ENCODE data around the gene CRADD. TPM values are rescaled to one million over a fixed set of nuclear protein-coding genes. Genes with fewer than 3 reads are reported as not detected.

The CRADD gene
- total RNA-seq, 2 experiments from 2014 or later: 5.8 to 9.2 TPM

- Histone ChIP-seq H3K4me1 (ENCODE audit: insufficient read depth, low read length) (peaks cover 3% of the 10 kb centered on the region), H3K4me3 (ENCODE audit: low read length) (no peak overlapping the region), H3K36me3 (ENCODE audit: insufficient read depth, low read length) (no peaks in the 10 kb centered on the region), H3K27ac (ENCODE audit: low read depth in 1 of 2, low read length in 2 of 2) (no peak overlapping the region), H3K9me3 (ENCODE audit: control insufficient read depth in 1 of 2, insufficient read depth in 1 of 2, low read length in 2 of 2) (peaks cover 7 to 11% of the 10 kb centered on the region in 2 experiments), H3K27me3 (ENCODE audit: control insufficient read depth in 1 of 2, insufficient read depth in 2 of 2, low read length in 2 of 2) (no peaks in the 10 kb centered on the region)
- no peak for TF ChIP-seq CTCF (IDR thresholded peaks at IDR 0.05)
- Mint-ChIP-seq H3K9me3 (peaks cover 12% of the 10 kb centered on the region), H3K4me1 (ENCODE audit: low read depth) (peaks cover 26% of the 10 kb centered on the region), H3K36me3 (ENCODE audit: low read depth) (peaks cover 19% of the 10 kb centered on the region), H3K4me3 (no peak overlapping the region), H3K27me3 (no peaks in the 10 kb centered on the region), H3K27ac (no peak overlapping the region)
- CTCF ChIA-PET: interaction anchor here (0.9 kb wide), 1 partner anchor 17 kb away, joined by 3 read pairs; no protein-coding TSS in a partner anchor
- intact Hi-C loops (cut with DNase I, micrococcal nuclease): no loop called here
- no peak for ATAC-seq (ENCODE audit: poor library complexity)
- no peak for DNase-seq
- POLR2A ChIA-PET: no interaction called here
These were observed 72.3 kb downstream of the CRADD start for GRCh38 chr12:93749515-93749914.

GRCh38 chr12:93750056-93750455, 72.9 kb downstream of the CRADD start:
- no peak overlapping the region for H3K27ac Mint-ChIP-seq

GRCh38 chr12:93751864-93752610, 74.9 kb downstream of the CRADD start:
- Histone ChIP-seq H3K27me3 (ENCODE audit: control insufficient read depth in 1 of 2, insufficient read depth in 2 of 2, low read length in 2 of 2) (no peaks in the 10 kb centered on the region), H3K27ac (ENCODE audit: low read depth in 1 of 2, low read length in 2 of 2) (no peak overlapping the region), H3K36me3 (ENCODE audit: insufficient read depth, low read length) (no peaks in the 10 kb centered on the region), H3K4me3 (ENCODE audit: low read length) (no peak overlapping the region), H3K4me1 (ENCODE audit: insufficient read depth, low read length) (peaks cover 3% of the 10 kb centered on the region), H3K9me3 (ENCODE audit: control insufficient read depth in 1 of 2, insufficient read depth in 1 of 2, low read length in 2 of 2) (peaks cover 7 to 14% of the 10 kb centered on the region in 2 experiments)
- ChIA-PET CTCF (no interaction called here), POLR2A (no interaction called here)
- intact Hi-C loops (cut with DNase I, micrococcal nuclease): no loop called here
- TF ChIP-seq CTCF (IDR thresholded peaks at IDR 0.05): no peak
- ATAC-seq (ENCODE audit: poor library complexity): no peak
- H3K4me1 Mint-ChIP-seq (ENCODE audit: low read depth): peaks cover 26% of the 10 kb centered on the region
- H3K4me3 Mint-ChIP-seq: no peak overlapping the region
- DNase-seq: no peak
- no peaks in the 10 kb centered on the region for H3K27me3 Mint-ChIP-seq
- H3K9me3 Mint-ChIP-seq: peaks cover 12% of the 10 kb centered on the region
- H3K36me3 Mint-ChIP-seq (ENCODE audit: low read depth): peaks cover 24% of the 10 kb centered on the region
- no peak overlapping the region for H3K27ac Mint-ChIP-seq

More at GRCh38 chr12:93750056-93750455, 72.9 kb downstream of the CRADD start:
- POLR2A ChIA-PET: no interaction called here
- H3K9me3 ChIP-seq (ENCODE audit: control insufficient read depth in 1 of 2, insufficient read depth in 1 of 2, low read length in 2 of 2): peaks cover 7 to 14% of the 10 kb centered on the region in 2 experiments
- CTCF ChIA-PET: interaction anchor here (0.9 kb wide), 1 partner anchor 16 kb away, joined by 3 read pairs; no protein-coding TSS in a partner anchor
- intact Hi-C loops (cut with DNase I, micrococcal nuclease): no loop called here
- H3K27ac ChIP-seq (ENCODE audit: low read depth in 1 of 2, low read length in 2 of 2): no peak overlapping the region
- no peak for ATAC-seq (ENCODE audit: poor library complexity)
- no peaks in the 10 kb centered on the region for H3K36me3 ChIP-seq (ENCODE audit: insufficient read depth, low read length)
- no peaks in the 10 kb centered on the region for H3K27me3 ChIP-seq (ENCODE audit: control insufficient read depth in 1 of 2, insufficient read depth in 2 of 2, low read length in 2 of 2)
- Mint-ChIP-seq H3K36me3 (ENCODE audit: low read depth) (peaks cover 24% of the 10 kb centered on the region), H3K4me3 (no peak overlapping the region), H3K27me3 (no peaks in the 10 kb centered on the region), H3K4me1 (ENCODE audit: low read depth) (peaks cover 26% of the 10 kb centered on the region), H3K9me3 (peaks cover 12% of the 10 kb centered on the region)
- H3K4me1 ChIP-seq (ENCODE audit: insufficient read depth, low read length): peaks cover 3% of the 10 kb centered on the region
- no peak for DNase-seq
- TF ChIP-seq CTCF (IDR thresholded peaks at IDR 0.05): no peak
- no peak overlapping the region for H3K4me3 ChIP-seq (ENCODE audit: low read length)

All from CD4-positive, alpha-beta T cell (primary cell).